GM12878 (cell line): ENCODE data around the gene CPT2.

Source experiments
- CHD1 ChIP-seq: IDR thresholded peaks from 2 replicates; pipeline ENCODE4 v1.6.1; 2012; ENCODE audit warnings: low read depth, low read length, improper control_type of control experiment
- CREB1 ChIP-seq: IDR thresholded peaks from 2 replicates; pipeline ENCODE4 v1.6.1; 2012; ENCODE audit warnings: low read depth, mild to moderate bottlenecking, inconsistent platforms
- DPF2 ChIP-seq: fragments of 450-650 bp; IDR thresholded peaks from 2 replicates; pipeline ENCODE4 v1.6.1; 2017; ENCODE audit warnings: mild to moderate bottlenecking
- EZH2 ChIP-seq: IDR thresholded peaks from 2 replicates; pipeline ENCODE4 v1.6.1; 2012; ENCODE audit warnings: low read depth, mild to moderate bottlenecking, control low read depth, inconsistent platforms, low read length, borderline replicate concordance; ENCODE audit not compliant: control insufficient read depth
- NFIC ChIP-seq: IDR thresholded peaks from 2 replicates; pipeline ENCODE4 v1.6.1; 2012; ENCODE audit warnings: low read depth, mild to moderate bottlenecking, inconsistent platforms, low read length, moderate library complexity
- POLR2AphosphoS5 ChIP-seq: IDR thresholded peaks from 2 replicates; pipeline ENCODE4 v1.6.1; 2011; ENCODE audit warnings: mild to moderate bottlenecking, low read length, inconsistent platforms
- RELA ChIP-seq: fragments of 450-650 bp; IDR thresholded peaks from 2 replicates; pipeline ENCODE4 v1.8.0; 2014; ENCODE audit warnings: borderline replicate concordance; ENCODE audit not compliant: partially characterized antibody
- RFX5 ChIP-seq: IDR thresholded peaks from 2 replicates; pipeline ENCODE4 v1.6.1; 2011; ENCODE audit warnings: low read depth, low read length, improper control_type of control experiment
- TF ChIP-seq, protein P1 (sequence below): IDR thresholded peaks from 2 replicates; pipeline ENCODE4 v1.6.1; 2012; ENCODE audit warnings: mild to moderate bottlenecking, low read depth, low read length
- TF ChIP-seq, protein P2 (sequence below): fragments of 450-650 bp; formaldehyde crosslinking; IDR thresholded peaks from 2 replicates; pipeline ENCODE4 v1.4.0; 2022; ENCODE audit warnings: mild to moderate bottlenecking, moderate library complexity
- TF ChIP-seq, protein P3 (sequence below), 3 experiments: IDR thresholded peaks in 2 of 3; conservative IDR thresholded peaks in 1 of 3; 2 replicates each; pipeline ENCODE4 v1.5.1; 2011; ENCODE audit warnings: low read depth in 3 of 3, low read length in 3 of 3, mild to moderate bottlenecking in 3 of 3, control low read depth in 2 of 3, moderate library complexity in 2 of 3, inconsistent platforms in 1 of 3, mixed read lengths in 1 of 3; ENCODE audit not compliant: control insufficient read depth in 2 of 3, insufficient read depth in 1 of 3; ENCODE audit errors: extremely low read depth in 1 of 3
- TF ChIP-seq, protein P4 (sequence below): IDR thresholded peaks from 2 replicates; pipeline ENCODE4 v1.6.1; 2011; ENCODE audit warnings: low read depth, mild to moderate bottlenecking, low read length, moderate library complexity, borderline replicate concordance; ENCODE audit errors: extremely low read depth
- TF ChIP-seq, protein P5 (sequence below): fragments of 450-650 bp; IDR thresholded peaks from 2 replicates; pipeline ENCODE4 v1.6.1; 2017; ENCODE audit warnings: low read depth, mild to moderate bottlenecking, moderate library complexity

DNA sequence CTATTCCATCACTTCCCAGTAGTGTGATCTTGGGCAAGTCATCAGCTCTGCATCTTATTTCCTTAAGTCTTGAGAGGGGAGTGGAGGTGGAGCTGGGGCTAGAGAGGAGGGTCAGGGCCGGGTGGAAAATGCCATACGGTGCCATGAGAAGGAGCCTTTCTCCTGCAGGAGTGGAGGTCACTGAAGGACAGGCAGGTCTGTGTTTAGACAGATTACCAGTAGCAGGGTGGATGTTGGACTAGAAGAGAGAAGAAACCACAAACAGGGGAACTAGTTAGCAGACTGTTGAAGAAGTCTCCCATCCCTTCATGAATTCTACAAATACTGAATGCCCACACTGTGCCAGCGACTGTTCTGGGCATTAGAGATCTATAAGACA is 13.9 kb upstream of the CPT2 start:
- TF ChIP-seq, protein P1, sequence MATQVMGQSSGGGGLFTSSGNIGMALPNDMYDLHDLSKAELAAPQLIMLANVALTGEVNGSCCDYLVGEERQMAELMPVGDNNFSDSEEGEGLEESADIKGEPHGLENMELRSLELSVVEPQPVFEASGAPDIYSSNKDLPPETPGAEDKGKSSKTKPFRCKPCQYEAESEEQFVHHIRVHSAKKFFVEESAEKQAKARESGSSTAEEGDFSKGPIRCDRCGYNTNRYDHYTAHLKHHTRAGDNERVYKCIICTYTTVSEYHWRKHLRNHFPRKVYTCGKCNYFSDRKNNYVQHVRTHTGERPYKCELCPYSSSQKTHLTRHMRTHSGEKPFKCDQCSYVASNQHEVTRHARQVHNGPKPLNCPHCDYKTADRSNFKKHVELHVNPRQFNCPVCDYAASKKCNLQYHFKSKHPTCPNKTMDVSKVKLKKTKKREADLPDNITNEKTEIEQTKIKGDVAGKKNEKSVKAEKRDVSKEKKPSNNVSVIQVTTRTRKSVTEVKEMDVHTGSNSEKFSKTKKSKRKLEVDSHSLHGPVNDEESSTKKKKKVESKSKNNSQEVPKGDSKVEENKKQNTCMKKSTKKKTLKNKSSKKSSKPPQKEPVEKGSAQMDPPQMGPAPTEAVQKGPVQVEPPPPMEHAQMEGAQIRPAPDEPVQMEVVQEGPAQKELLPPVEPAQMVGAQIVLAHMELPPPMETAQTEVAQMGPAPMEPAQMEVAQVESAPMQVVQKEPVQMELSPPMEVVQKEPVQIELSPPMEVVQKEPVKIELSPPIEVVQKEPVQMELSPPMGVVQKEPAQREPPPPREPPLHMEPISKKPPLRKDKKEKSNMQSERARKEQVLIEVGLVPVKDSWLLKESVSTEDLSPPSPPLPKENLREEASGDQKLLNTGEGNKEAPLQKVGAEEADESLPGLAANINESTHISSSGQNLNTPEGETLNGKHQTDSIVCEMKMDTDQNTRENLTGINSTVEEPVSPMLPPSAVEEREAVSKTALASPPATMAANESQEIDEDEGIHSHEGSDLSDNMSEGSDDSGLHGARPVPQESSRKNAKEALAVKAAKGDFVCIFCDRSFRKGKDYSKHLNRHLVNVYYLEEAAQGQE = no peak
- TF ChIP-seq, protein P2, sequence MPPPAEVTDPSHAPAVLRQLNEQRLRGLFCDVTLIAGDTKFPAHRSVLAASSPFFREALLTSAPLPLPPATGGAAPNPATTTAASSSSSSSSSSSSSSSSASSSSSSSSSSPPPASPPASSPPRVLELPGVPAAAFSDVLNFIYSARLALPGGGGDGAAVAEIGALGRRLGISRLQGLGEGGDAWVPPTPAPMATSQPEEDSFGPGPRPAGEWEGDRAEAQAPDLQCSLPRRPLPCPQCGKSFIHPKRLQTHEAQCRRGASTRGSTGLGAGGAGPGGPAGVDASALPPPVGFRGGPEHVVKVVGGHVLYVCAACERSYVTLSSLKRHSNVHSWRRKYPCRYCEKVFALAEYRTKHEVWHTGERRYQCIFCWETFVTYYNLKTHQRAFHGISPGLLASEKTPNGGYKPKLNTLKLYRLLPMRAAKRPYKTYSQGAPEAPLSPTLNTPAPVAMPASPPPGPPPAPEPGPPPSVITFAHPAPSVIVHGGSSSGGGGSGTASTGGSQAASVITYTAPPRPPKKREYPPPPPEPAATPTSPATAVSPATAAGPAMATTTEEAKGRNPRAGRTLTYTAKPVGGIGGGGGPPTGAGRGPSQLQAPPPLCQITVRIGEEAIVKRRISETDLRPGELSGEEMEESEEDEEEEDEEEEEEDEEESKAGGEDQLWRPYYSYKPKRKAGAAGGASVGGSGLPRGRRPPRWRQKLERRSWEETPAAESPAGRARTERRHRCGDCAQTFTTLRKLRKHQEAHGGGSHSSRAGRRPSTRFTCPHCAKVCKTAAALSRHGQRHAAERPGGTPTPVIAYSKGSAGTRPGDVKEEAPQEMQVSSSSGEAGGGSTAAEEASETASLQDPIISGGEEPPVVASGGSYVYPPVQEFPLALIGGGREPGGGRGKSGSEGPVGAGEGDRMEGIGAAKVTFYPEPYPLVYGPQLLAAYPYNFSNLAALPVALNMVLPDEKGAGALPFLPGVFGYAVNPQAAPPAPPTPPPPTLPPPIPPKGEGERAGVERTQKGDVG (CRISPR knock-in tag) = no peak
- TF ChIP-seq EZH2 (no peak), RFX5 (no peak), CREB1 (no peak), POLR2AphosphoS5 (no peak), RELA (no peak), CHD1 (no peak), NFIC (no peak), DPF2 (no peak)
- TF ChIP-seq, protein P3, sequence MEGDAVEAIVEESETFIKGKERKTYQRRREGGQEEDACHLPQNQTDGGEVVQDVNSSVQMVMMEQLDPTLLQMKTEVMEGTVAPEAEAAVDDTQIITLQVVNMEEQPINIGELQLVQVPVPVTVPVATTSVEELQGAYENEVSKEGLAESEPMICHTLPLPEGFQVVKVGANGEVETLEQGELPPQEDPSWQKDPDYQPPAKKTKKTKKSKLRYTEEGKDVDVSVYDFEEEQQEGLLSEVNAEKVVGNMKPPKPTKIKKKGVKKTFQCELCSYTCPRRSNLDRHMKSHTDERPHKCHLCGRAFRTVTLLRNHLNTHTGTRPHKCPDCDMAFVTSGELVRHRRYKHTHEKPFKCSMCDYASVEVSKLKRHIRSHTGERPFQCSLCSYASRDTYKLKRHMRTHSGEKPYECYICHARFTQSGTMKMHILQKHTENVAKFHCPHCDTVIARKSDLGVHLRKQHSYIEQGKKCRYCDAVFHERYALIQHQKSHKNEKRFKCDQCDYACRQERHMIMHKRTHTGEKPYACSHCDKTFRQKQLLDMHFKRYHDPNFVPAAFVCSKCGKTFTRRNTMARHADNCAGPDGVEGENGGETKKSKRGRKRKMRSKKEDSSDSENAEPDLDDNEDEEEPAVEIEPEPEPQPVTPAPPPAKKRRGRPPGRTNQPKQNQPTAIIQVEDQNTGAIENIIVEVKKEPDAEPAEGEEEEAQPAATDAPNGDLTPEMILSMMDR (IDR thresholded peaks at IDR 0.05 in 2 of 3, conservative IDR thresholded peaks at IDR 0.05 in 1 of 3; ENCODE audit: control insufficient read depth in 2 of 3, extremely low read depth in 1 of 3, insufficient read depth in 1 of 3, low read depth in 3 of 3, low read length in 3 of 3) = no peak
- TF ChIP-seq, protein P4, sequence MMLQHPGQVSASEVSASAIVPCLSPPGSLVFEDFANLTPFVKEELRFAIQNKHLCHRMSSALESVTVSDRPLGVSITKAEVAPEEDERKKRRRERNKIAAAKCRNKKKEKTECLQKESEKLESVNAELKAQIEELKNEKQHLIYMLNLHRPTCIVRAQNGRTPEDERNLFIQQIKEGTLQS = no peak
- TF ChIP-seq, protein P5, sequence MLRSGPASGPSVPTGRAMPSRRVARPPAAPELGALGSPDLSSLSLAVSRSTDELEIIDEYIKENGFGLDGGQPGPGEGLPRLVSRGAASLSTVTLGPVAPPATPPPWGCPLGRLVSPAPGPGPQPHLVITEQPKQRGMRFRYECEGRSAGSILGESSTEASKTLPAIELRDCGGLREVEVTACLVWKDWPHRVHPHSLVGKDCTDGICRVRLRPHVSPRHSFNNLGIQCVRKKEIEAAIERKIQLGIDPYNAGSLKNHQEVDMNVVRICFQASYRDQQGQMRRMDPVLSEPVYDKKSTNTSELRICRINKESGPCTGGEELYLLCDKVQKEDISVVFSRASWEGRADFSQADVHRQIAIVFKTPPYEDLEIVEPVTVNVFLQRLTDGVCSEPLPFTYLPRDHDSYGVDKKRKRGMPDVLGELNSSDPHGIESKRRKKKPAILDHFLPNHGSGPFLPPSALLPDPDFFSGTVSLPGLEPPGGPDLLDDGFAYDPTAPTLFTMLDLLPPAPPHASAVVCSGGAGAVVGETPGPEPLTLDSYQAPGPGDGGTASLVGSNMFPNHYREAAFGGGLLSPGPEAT = no peak
